Measurements from ENCODE around the gene KLHL29.

The KLHL29 gene

GRCh38 chr2:23452853-23453420 is 68.0 kb downstream of the KLHL29 start:
- DNase-seq: peak; percentile 9

- DNase-seq: no peak
These were observed 68.5 kb downstream of the KLHL29 start for GRCh38 chr2:23453432-23453831.

GRCh38 chr2:23453836-23454460 is 69.0 kb downstream of the KLHL29 start:
- no peak for DNase-seq

- DNase-seq: peak; percentile 66
These were observed 69.6 kb downstream of the KLHL29 start for GRCh38 chr2:23454501-23455120.

- DNase-seq: no peak
These were observed 71.4 kb downstream of the KLHL29 start for GRCh38 chr2:23456396-23456795.

- DNase-seq: no peak
These were observed 72.1 kb downstream of the KLHL29 start for GRCh38 chr2:23456881-23457760.

GRCh38 chr2:23457990-23458682 is 73.2 kb downstream of the KLHL29 start:
- no peak for DNase-seq

GRCh38 chr2:23459032-23459431 is 74.1 kb downstream of the KLHL29 start:
- DNase-seq: no peak

GRCh38 chr2:23460228-23460627 is 75.2 kb downstream of the KLHL29 start:
- peak; percentile 6 for DNase-seq

GRCh38 chr2:23460993-23461392 is 76.0 kb downstream of the KLHL29 start:
- DNase-seq: no peak

- no peak for DNase-seq
These were observed 79.2 kb downstream of the KLHL29 start for GRCh38 chr2:23464156-23464555.

GRCh38 chr2:23464905-23465537 is 80.0 kb downstream of the KLHL29 start:
- DNase-seq: no peak

- no peak for DNase-seq
These were observed 81.0 kb downstream of the KLHL29 start for GRCh38 chr2:23465936-23466335.

GRCh38 chr2:23467618-23468017 is 82.6 kb downstream of the KLHL29 start:
- no peak for DNase-seq

- no peak for DNase-seq
These were observed 83.6 kb downstream of the KLHL29 start for GRCh38 chr2:23468474-23469141.

GRCh38 chr2:23469142-23469540 is 84.2 kb downstream of the KLHL29 start:
- no peak for DNase-seq

- DNase-seq: no peak
These were observed 90.1 kb downstream of the KLHL29 start for GRCh38 chr2:23475036-23475435.

- no peak for DNase-seq
These were observed 90.5 kb downstream of the KLHL29 start for GRCh38 chr2:23475473-23475872.

GRCh38 chr2:23476786-23477185 is 91.8 kb downstream of the KLHL29 start:
- no peak for DNase-seq

GRCh38 chr2:23477392-23477791 is 92.4 kb downstream of the KLHL29 start:
- DNase-seq: no peak

- no peak for DNase-seq
These were observed 93.3 kb downstream of the KLHL29 start for GRCh38 chr2:23478087-23478932.

Data from NCI-H1694 treated with DMSO at 0.1 percent for 48 hours (cell line).